WTC11 (cell line): ENCODE measurements around the gene PARP2. TPM values are rescaled to one million over a fixed set of nuclear protein-coding genes. Genes with fewer than 3 reads are reported as not detected.

ENCODE experiments used
- ATAC-seq: fragments of 200-7000 bp; cut with Tn5 transposase; 2 replicates; pipeline ENCODE4 v1.10.0; 2021; ENCODE audit warnings: mild to moderate bottlenecking, moderate library complexity
- CTCF ChIA-PET: fragments of 300-600 bp; sonication (Branson Sonifier 250); formaldehyde crosslinking; loops from one replicate; lab custom pipeline; 2021; ENCODE audit warnings: antibody characterized with exemption; lab: Charles Lee
- POLR2A ChIA-PET: fragments of 350-600 bp; sonication (Branson Sonifier 250); formaldehyde crosslinking; loops from one replicate; lab custom pipeline; 2021; ENCODE audit warnings: antibody characterized with exemption; lab: Charles Lee
- DNase-seq: peaks from one replicate; pipeline ENCODE4 v3.0.0; 2021; ENCODE audit warnings: low spot score
- H3K27ac Mint-ChIP-seq: 2 replicates; pipeline ENCODE4 v1.8.0; 2021; ENCODE audit warnings: mixed read lengths
- H3K27me3 Mint-ChIP-seq: 2 replicates; pipeline ENCODE4 v1.8.0; 2021; ENCODE audit warnings: low read depth, mild to moderate bottlenecking, moderate library complexity, mixed read lengths
- H3K36me3 Mint-ChIP-seq: 2 replicates; pipeline ENCODE4 v1.8.0; 2021; ENCODE audit warnings: mixed read lengths
- H3K4me1 Mint-ChIP-seq: 2 replicates; pipeline ENCODE4 v1.8.0; 2022; ENCODE audit warnings: mixed read lengths
- H3K4me3 Mint-ChIP-seq: 2 replicates; pipeline ENCODE4 v1.8.0; 2021; ENCODE audit warnings: mild to moderate bottlenecking, moderate library complexity, mixed read lengths
- H3K9me3 Mint-ChIP-seq: 2 replicates; pipeline ENCODE4 v1.8.0; 2021; ENCODE audit warnings: mixed read lengths
- CREB1 ChIP-seq: sonication (generic); formaldehyde crosslinking; IDR thresholded peaks from 2 replicates; pipeline ENCODE4 v1.8.0; 2023; ENCODE audit warnings: mild to moderate bottlenecking, missing genetic modification reagents
- CREM ChIP-seq: sonication (generic); formaldehyde crosslinking; IDR thresholded peaks from 2 replicates; pipeline ENCODE4 v1.8.1; 2022; ENCODE audit warnings: mild to moderate bottlenecking, missing genetic modification reagents, moderate library complexity
- GRHL2 ChIP-seq: fragments of 250-450 bp; sonication (Bioruptor Pico); IDR thresholded peaks from 2 replicates; pipeline ENCODE4 v1.8.0; 2022; ENCODE audit warnings: mild to moderate bottlenecking, moderate library complexity; ENCODE audit not compliant: insufficient replicate concordance, severe bottlenecking
- JUN ChIP-seq: sonication (generic); formaldehyde crosslinking; IDR thresholded peaks from 2 replicates; pipeline ENCODE4 v1.8.0; 2023; ENCODE audit warnings: mild to moderate bottlenecking, missing genetic modification reagents
- MLX ChIP-seq: sonication (generic); formaldehyde crosslinking; IDR thresholded peaks from 2 replicates; pipeline ENCODE4 v1.8.1; 2023; ENCODE audit warnings: mild to moderate bottlenecking, missing genetic modification reagents, moderate library complexity
- MXD4 ChIP-seq: fragments of 250-450 bp; sonication (Bioruptor Pico); IDR thresholded peaks from 2 replicates; pipeline ENCODE4 v1.8.0; 2021; ENCODE audit warnings: mild to moderate bottlenecking, moderate library complexity, borderline replicate concordance
- NFYB ChIP-seq: sonication (generic); formaldehyde crosslinking; conservative IDR thresholded peaks from 2 replicates; pipeline ENCODE4 v1.8.0; 2022; ENCODE audit warnings: low read depth, missing genetic modification reagents
- NR2C2 ChIP-seq: sonication (generic); formaldehyde crosslinking; IDR thresholded peaks from 2 replicates; pipeline ENCODE4 v1.8.0; 2022; ENCODE audit warnings: mild to moderate bottlenecking, missing genetic modification reagents
- SMAD3 ChIP-seq: sonication (generic); formaldehyde crosslinking; IDR thresholded peaks from 2 replicates; pipeline ENCODE4 v1.8.0; 2022; ENCODE audit warnings: missing genetic modification reagents, mild to moderate bottlenecking, borderline replicate concordance
- SP1 ChIP-seq: sonication (generic); formaldehyde crosslinking; conservative IDR thresholded peaks from 2 replicates; pipeline ENCODE4 v1.8.1; 2022; ENCODE audit warnings: missing genetic modification reagents
- ZBTB21 ChIP-seq: sonication (generic); formaldehyde crosslinking; IDR thresholded peaks from 2 replicates; pipeline ENCODE4 v1.8.1; 2023; ENCODE audit warnings: mild to moderate bottlenecking, missing genetic modification reagents, borderline replicate concordance
- ZNF263 ChIP-seq: sonication (generic); formaldehyde crosslinking; IDR thresholded peaks from 2 replicates; pipeline ENCODE4 v1.8.1; 2022; ENCODE audit warnings: low read depth, mild to moderate bottlenecking, moderate library complexity, missing genetic modification reagents
- ZNF396 ChIP-seq: fragments of 250-450 bp; sonication (Bioruptor Pico); IDR thresholded peaks from 2 replicates; pipeline ENCODE4 v1.8.0; 2021; ENCODE audit warnings: mild to moderate bottlenecking, moderate library complexity, borderline replicate concordance
- ZNF416 ChIP-seq: fragments of 250-450 bp; sonication (Bioruptor Pico); IDR thresholded peaks from 2 replicates; pipeline ENCODE4 v1.9.0; 2021; ENCODE audit warnings: mild to moderate bottlenecking, inconsistent platforms
- ZNF423 ChIP-seq: fragments of 250-450 bp; sonication (Bioruptor Pico); IDR thresholded peaks from 2 replicates; pipeline ENCODE4 v2.1.2; 2022; ENCODE audit warnings: mild to moderate bottlenecking, moderate library complexity
- total RNA-seq: library from RNA; stranded (reverse); gene quantifications from 3 replicates; pipeline ENCODE4 v1.2.3, GENCODE V29; 2021
- TF ChIP-seq, protein P1 (sequence below): sonication (generic); formaldehyde crosslinking; IDR thresholded peaks from 2 replicates; pipeline ENCODE4 v1.8.0; 2023; ENCODE audit warnings: missing genetic modification reagents, mild to moderate bottlenecking, borderline replicate concordance
- TF ChIP-seq, protein P2 (sequence below): sonication (generic); formaldehyde crosslinking; IDR thresholded peaks from 2 replicates; pipeline ENCODE4 v1.8.1; 2022; ENCODE audit warnings: low read depth, mild to moderate bottlenecking, moderate library complexity, missing genetic modification reagents, borderline replicate concordance
- TF ChIP-seq, protein P3 (sequence below): sonication (generic); formaldehyde crosslinking; IDR thresholded peaks from 2 replicates; pipeline ENCODE4 v1.8.0; 2023; ENCODE audit warnings: mild to moderate bottlenecking, missing genetic modification reagents
- TF ChIP-seq, protein P4 (sequence below): fragments of 250-450 bp; sonication (Bioruptor Pico); IDR thresholded peaks from 2 replicates; pipeline ENCODE4 v1.9.0; 2021; ENCODE audit warnings: mild to moderate bottlenecking, borderline replicate concordance

Gene PARP2
- total RNA-seq, 1 experiment from 2014 or later: 37.1 TPM

- ChIA-PET POLR2A (interaction anchor here (0.7 to 2.9 kb wide), 20 partner anchors 9 to 1183 kb away, joined by 3 to 46 read pairs (median 8); partner anchors contain the start of genes APEX1, CCNB1IP1, OSGEP and PIP4P1), CTCF (interaction anchor here (0.6 to 2.4 kb wide), 12 partner anchors 11 to 1448 kb away, joined by 3 to 21 read pairs (median 9); partner anchors contain the start of genes APEX1, CCNB1IP1, OSGEP and PIP4P1)
- DNase-seq (no peak), ATAC-seq (no peak)
- Mint-ChIP-seq H3K36me3 (peaks cover 28% of the 10 kb centered on the region), H3K27ac (peak overlapping the region; percentile 98), H3K4me1 (peaks cover 8% of the 10 kb centered on the region), H3K4me3 (peak overlapping the region; percentile 91), H3K27me3 (no peaks in the 10 kb centered on the region), H3K9me3 (no peaks in the 10 kb centered on the region)
- TF ChIP-seq ZNF416 (no peak), GRHL2 (CRISPR knock-in tag) (no peak), MLX (CRISPR knock-in tag) (no peak), CREM (CRISPR knock-in tag) (no peak), NR2C2 (no peak), CREB1 (CRISPR knock-in tag) (no peak), SP1 (CRISPR knock-in tag) (no peak), ZBTB21 (CRISPR knock-in tag) (no peak), JUN (CRISPR knock-in tag) (no peak), MXD4 (CRISPR knock-in tag) (no peak)
Observed at GRCh38 chr14:20343862-20344220, 406 bp downstream of the PARP2 start.

GRCh38 chr14:20345366-20345765 lies 1.9 kb downstream of the PARP2 start:
- Mint-ChIP-seq H3K36me3 (peaks cover 37% of the 10 kb centered on the region), H3K27me3 (no peaks in the 10 kb centered on the region), H3K4me1 (peaks cover 8% of the 10 kb centered on the region), H3K4me3 (peak overlapping the region; percentile 20; the same call in 1 of the 2 replicates), H3K27ac (no peak overlapping the region), H3K9me3 (no peaks in the 10 kb centered on the region)
- DNase-seq (no peak), ATAC-seq (no peak)
- POLR2A ChIA-PET: no interaction called here
- TF ChIP-seq ZNF263 (no peak), ZNF396 (CRISPR knock-in tag) (no peak), ZNF423 (CRISPR knock-in tag) (no peak), SP1 (CRISPR knock-in tag) (no peak), GRHL2 (CRISPR knock-in tag) (no peak), NFYB (CRISPR knock-in tag) (no peak), SMAD3 (CRISPR knock-in tag) (no peak)
- TF ChIP-seq, protein P1, sequence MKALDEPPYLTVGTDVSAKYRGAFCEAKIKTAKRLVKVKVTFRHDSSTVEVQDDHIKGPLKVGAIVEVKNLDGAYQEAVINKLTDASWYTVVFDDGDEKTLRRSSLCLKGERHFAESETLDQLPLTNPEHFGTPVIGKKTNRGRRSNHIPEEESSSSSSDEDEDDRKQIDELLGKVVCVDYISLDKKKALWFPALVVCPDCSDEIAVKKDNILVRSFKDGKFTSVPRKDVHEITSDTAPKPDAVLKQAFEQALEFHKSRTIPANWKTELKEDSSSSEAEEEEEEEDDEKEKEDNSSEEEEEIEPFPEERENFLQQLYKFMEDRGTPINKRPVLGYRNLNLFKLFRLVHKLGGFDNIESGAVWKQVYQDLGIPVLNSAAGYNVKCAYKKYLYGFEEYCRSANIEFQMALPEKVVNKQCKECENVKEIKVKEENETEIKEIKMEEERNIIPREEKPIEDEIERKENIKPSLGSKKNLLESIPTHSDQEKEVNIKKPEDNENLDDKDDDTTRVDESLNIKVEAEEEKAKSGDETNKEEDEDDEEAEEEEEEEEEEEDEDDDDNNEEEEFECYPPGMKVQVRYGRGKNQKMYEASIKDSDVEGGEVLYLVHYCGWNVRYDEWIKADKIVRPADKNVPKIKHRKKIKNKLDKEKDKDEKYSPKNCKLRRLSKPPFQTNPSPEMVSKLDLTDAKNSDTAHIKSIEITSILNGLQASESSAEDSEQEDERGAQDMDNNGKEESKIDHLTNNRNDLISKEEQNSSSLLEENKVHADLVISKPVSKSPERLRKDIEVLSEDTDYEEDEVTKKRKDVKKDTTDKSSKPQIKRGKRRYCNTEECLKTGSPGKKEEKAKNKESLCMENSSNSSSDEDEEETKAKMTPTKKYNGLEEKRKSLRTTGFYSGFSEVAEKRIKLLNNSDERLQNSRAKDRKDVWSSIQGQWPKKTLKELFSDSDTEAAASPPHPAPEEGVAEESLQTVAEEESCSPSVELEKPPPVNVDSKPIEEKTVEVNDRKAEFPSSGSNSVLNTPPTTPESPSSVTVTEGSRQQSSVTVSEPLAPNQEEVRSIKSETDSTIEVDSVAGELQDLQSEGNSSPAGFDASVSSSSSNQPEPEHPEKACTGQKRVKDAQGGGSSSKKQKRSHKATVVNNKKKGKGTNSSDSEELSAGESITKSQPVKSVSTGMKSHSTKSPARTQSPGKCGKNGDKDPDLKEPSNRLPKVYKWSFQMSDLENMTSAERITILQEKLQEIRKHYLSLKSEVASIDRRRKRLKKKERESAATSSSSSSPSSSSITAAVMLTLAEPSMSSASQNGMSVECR: no peak
- TF ChIP-seq, protein P2, sequence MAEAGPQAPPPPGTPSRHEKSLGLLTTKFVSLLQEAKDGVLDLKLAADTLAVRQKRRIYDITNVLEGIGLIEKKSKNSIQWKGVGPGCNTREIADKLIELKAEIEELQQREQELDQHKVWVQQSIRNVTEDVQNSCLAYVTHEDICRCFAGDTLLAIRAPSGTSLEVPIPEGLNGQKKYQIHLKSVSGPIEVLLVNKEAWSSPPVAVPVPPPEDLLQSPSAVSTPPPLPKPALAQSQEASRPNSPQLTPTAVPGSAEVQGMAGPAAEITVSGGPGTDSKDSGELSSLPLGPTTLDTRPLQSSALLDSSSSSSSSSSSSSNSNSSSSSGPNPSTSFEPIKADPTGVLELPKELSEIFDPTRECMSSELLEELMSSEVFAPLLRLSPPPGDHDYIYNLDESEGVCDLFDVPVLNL: no peak
- TF ChIP-seq, protein P3, sequence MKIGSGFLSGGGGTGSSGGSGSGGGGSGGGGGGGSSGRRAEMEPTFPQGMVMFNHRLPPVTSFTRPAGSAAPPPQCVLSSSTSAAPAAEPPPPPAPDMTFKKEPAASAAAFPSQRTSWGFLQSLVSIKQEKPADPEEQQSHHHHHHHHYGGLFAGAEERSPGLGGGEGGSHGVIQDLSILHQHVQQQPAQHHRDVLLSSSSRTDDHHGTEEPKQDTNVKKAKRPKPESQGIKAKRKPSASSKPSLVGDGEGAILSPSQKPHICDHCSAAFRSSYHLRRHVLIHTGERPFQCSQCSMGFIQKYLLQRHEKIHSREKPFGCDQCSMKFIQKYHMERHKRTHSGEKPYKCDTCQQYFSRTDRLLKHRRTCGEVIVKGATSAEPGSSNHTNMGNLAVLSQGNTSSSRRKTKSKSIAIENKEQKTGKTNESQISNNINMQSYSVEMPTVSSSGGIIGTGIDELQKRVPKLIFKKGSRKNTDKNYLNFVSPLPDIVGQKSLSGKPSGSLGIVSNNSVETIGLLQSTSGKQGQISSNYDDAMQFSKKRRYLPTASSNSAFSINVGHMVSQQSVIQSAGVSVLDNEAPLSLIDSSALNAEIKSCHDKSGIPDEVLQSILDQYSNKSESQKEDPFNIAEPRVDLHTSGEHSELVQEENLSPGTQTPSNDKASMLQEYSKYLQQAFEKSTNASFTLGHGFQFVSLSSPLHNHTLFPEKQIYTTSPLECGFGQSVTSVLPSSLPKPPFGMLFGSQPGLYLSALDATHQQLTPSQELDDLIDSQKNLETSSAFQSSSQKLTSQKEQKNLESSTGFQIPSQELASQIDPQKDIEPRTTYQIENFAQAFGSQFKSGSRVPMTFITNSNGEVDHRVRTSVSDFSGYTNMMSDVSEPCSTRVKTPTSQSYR (CRISPR knock-in tag): no peak
- TF ChIP-seq, protein P4, sequence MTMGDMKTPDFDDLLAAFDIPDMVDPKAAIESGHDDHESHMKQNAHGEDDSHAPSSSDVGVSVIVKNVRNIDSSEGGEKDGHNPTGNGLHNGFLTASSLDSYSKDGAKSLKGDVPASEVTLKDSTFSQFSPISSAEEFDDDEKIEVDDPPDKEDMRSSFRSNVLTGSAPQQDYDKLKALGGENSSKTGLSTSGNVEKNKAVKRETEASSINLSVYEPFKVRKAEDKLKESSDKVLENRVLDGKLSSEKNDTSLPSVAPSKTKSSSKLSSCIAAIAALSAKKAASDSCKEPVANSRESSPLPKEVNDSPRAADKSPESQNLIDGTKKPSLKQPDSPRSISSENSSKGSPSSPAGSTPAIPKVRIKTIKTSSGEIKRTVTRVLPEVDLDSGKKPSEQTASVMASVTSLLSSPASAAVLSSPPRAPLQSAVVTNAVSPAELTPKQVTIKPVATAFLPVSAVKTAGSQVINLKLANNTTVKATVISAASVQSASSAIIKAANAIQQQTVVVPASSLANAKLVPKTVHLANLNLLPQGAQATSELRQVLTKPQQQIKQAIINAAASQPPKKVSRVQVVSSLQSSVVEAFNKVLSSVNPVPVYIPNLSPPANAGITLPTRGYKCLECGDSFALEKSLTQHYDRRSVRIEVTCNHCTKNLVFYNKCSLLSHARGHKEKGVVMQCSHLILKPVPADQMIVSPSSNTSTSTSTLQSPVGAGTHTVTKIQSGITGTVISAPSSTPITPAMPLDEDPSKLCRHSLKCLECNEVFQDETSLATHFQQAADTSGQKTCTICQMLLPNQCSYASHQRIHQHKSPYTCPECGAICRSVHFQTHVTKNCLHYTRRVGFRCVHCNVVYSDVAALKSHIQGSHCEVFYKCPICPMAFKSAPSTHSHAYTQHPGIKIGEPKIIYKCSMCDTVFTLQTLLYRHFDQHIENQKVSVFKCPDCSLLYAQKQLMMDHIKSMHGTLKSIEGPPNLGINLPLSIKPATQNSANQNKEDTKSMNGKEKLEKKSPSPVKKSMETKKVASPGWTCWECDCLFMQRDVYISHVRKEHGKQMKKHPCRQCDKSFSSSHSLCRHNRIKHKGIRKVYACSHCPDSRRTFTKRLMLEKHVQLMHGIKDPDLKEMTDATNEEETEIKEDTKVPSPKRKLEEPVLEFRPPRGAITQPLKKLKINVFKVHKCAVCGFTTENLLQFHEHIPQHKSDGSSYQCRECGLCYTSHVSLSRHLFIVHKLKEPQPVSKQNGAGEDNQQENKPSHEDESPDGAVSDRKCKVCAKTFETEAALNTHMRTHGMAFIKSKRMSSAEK (CRISPR knock-in tag): no peak
- CTCF ChIA-PET: no interaction called here
